ENCODE results near the gene CDC37L1.

The CDC37L1 gene

GRCh38 chr9:4669890-4670289, 9.5 kb upstream of the CDC37L1 start:
- DNase-seq = no peak

- DNase-seq = no peak
Observed at GRCh38 chr9:4670591-4670990, 8.8 kb upstream of the CDC37L1 start.

GRCh38 chr9:4671737-4672136, 7.6 kb upstream of the CDC37L1 start:
- no peak for DNase-seq

- no peak for DNase-seq
Observed at GRCh38 chr9:4674783-4675182, 4.6 kb upstream of the CDC37L1 start.

- no peak for DNase-seq
Observed at GRCh38 chr9:4677392-4677791, 2.0 kb upstream of the CDC37L1 start.

- no peak for DNase-seq
Observed at GRCh38 chr9:4678679-4679267, 596 bp upstream of the CDC37L1 start.

GRCh38 chr9:4680173-4680525, 780 bp downstream of the CDC37L1 start:
- DNase-seq = no peak

GRCh38 chr9:4680750-4681149, 1.4 kb downstream of the CDC37L1 start:
- DNase-seq = no peak

GRCh38 chr9:4684820-4685219, 5.5 kb downstream of the CDC37L1 start:
- no peak for DNase-seq

GRCh38 chr9:4686112-4686511, 6.7 kb downstream of the CDC37L1 start:
- DNase-seq = no peak

GRCh38 chr9:4686584-4686983, 7.2 kb downstream of the CDC37L1 start:
- DNase-seq = no peak

GRCh38 chr9:4689021-4689420, 9.7 kb downstream of the CDC37L1 start:
- no peak for DNase-seq

GRCh38 chr9:4689687-4690104, 10.3 kb downstream of the CDC37L1 start:
- DNase-seq = no peak

GRCh38 chr9:4690144-4690543, 10.8 kb downstream of the CDC37L1 start:
- no peak for DNase-seq

GRCh38 chr9:4691795-4692194, 12.4 kb downstream of the CDC37L1 start:
- no peak for DNase-seq

- no peak for DNase-seq
Observed at GRCh38 chr9:4700091-4700490, 20.7 kb downstream of the CDC37L1 start.

GRCh38 chr9:4700932-4701331, 21.6 kb downstream of the CDC37L1 start:
- no peak for DNase-seq

- DNase-seq = no peak
Observed at GRCh38 chr9:4701526-4701925, 22.2 kb downstream of the CDC37L1 start.

GRCh38 chr9:4704129-4704528, 24.8 kb downstream of the CDC37L1 start:
- DNase-seq = no peak

GRCh38 chr9:4706021-4706420, 26.7 kb downstream of the CDC37L1 start:
- no peak for DNase-seq

GRCh38 chr9:4706971-4707622, 27.7 kb downstream of the CDC37L1 start:
- no peak for DNase-seq

GRCh38 chr9:4709380-4709779, 30.0 kb downstream of the CDC37L1 start:
- DNase-seq = no peak

- no peak for DNase-seq
Observed at GRCh38 chr9:4713849-4714248, 34.5 kb downstream of the CDC37L1 start.

- DNase-seq = no peak
Observed at GRCh38 chr9:4714266-4715016, 35.1 kb downstream of the CDC37L1 start.

All from DMS153 (cell line).